T1000 (cell line): ENCODE results near the gene ZBTB43.
A peak's percentile ranks its signal among the peaks of the same experiment; 100 is the strongest.

Experiments
- DNase-seq: peaks from one replicate; lab custom pipeline; 2025; ENCODE audit warnings: mixed read lengths; lab: John Stamatoyannopoulos, UW

ZBTB43 gene

GRCh38 chr9:126830827-126831226, 26.0 kb downstream of the ZBTB43 start:
- DNase-seq: no peak

GRCh38 chr9:126832440-126832839, 27.6 kb downstream of the ZBTB43 start:
- DNase-seq: no peak

GRCh38 chr9:126833020-126833419, 28.2 kb downstream of the ZBTB43 start:
- no peak for DNase-seq

GRCh38 chr9:126833710-126834345, 29.0 kb downstream of the ZBTB43 start:
- no peak for DNase-seq

- no peak for DNase-seq
Observed at GRCh38 chr9:126834672-126835071, 29.8 kb downstream of the ZBTB43 start.

- DNase-seq: no peak
Observed at GRCh38 chr9:126836216-126836615, 31.4 kb downstream of the ZBTB43 start.

GRCh38 chr9:126838055-126838811, 33.4 kb downstream of the ZBTB43 start:
- DNase-seq: no peak

- DNase-seq: no peak
Observed at GRCh38 chr9:126838895-126839294, 34.1 kb downstream of the ZBTB43 start.

- no peak for DNase-seq
Observed at GRCh38 chr9:126839301-126839700, 34.5 kb downstream of the ZBTB43 start.

GRCh38 chr9:126842220-126842842, 37.5 kb downstream of the ZBTB43 start:
- DNase-seq: no peak

GRCh38 chr9:126842977-126843799, 38.3 kb downstream of the ZBTB43 start:
- no peak for DNase-seq

GRCh38 chr9:126844085-126844484, 39.2 kb downstream of the ZBTB43 start:
- DNase-seq: peak; percentile 30

GRCh38 chr9:126847051-126847450, 42.2 kb downstream of the ZBTB43 start:
- DNase-seq: no peak

GRCh38 chr9:126849591-126850225, 44.9 kb downstream of the ZBTB43 start:
- DNase-seq: no peak

GRCh38 chr9:126851286-126851880, 46.5 kb downstream of the ZBTB43 start:
- no peak for DNase-seq

- no peak for DNase-seq
Observed at GRCh38 chr9:126852086-126852688, 47.3 kb downstream of the ZBTB43 start.

- DNase-seq: no peak
Observed at GRCh38 chr9:126853667-126854066, 48.8 kb downstream of the ZBTB43 start.

GRCh38 chr9:126854734-126855133, 49.9 kb downstream of the ZBTB43 start:
- no peak for DNase-seq

- DNase-seq: no peak
Observed at GRCh38 chr9:126856326-126856877, 51.6 kb downstream of the ZBTB43 start.

GRCh38 chr9:126857261-126857960, 52.6 kb downstream of the ZBTB43 start:
- no peak for DNase-seq
